ENCODE measurements around the gene SHISA7. TPM values are rescaled to one million over a fixed set of nuclear protein-coding genes. Genes with fewer than 3 reads are reported as not detected.
A peak's percentile ranks its signal among the peaks of the same experiment; 100 is the strongest.

SHISA7 gene
- total RNA-seq: not detected in 2 replicates

DNA sequence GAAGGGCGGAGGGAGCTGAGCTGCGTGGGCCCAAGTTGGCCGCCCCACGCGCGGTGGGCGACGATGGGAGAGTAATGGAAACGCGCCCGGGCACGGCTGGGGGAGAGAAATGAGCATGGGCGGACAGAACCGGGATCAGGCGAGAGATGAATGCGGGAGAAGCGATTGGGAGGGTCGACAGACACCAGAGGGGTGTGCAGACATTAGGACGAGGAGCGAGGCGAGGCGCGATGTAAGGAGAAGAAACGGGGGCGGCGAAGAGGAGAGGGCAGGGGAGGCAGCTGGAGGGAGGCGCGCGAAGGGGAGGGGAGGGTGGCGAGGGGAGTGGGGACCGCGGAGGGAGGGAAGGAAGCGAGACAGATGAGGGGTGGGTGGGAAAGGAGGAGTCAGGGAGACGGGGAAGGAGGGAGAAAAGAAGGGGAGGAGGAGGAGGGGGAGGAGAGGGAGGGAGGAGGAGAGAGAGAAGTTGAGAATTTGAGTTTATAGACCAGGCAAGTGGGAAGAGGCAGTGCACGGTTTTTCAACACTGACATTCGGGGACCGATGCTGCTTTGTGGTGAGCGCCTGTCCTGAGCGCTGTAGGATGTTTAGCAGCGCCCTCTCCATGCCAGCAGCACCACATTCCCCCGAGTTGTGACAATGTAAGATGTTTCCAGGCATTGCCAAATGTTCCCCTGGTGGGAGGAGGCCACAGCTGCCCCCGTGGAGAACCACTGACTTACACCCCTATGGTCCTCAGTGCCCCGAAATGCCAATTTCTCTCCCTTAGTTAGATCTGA lies at the start of gene SHISA7:
Gene SHISA7, minus strand, starts transcription at position 256 of the 779 bp plus-strand sequence. CDS start 437 bp downstream, outside the sequence.
- H3K27ac Mint-ChIP-seq: no peak within 1 kb of the TSS
- H3K9me3 Mint-ChIP-seq: no peaks in the 10 kb centered on the region
- H3K4me3 Mint-ChIP-seq (ENCODE audit: low read depth): no peak within 1 kb of the TSS
- no peaks in the 10 kb centered on the region for H3K36me3 Mint-ChIP-seq (ENCODE audit: low read depth)
- intact Hi-C loops (cut with micrococcal nuclease): no loop called here
- H3K4me1 Mint-ChIP-seq (ENCODE audit: low read depth): peaks cover 10% of the 10 kb centered on the region
- H3K27me3 Mint-ChIP-seq (ENCODE audit: low read depth): peaks cover 53% of the 10 kb centered on the region
- no peak for DNase-seq (ENCODE audit: low spot score)

DNA sequence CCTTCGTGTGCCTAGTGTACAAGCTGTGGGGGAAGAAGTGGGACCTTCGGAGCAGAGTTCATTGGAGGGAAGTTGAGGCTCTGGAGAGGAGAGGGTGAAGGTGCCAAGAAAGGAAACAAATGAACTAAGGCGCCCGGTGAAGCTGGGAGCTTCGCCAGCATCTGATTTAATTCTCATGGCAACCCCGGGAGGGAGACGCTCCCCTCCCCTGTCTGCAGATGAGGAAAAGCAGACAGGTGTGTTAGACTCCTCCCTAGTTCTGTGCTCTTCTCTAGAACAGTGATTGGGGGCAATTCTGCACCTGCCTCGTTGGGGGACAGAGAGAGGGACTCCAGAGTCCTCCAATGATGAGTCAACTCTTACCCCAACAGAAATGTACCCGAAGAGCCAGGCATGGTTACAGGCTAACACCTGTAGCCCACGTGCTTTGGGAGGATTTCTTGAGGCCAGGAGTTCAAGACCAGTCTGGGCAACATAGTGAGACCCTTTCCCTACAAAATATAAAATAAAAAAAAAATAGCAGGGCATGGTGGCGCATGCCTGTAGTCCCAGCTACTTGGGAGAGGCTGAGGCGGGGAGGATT lies 49.4 kb upstream of the SHISA7 start:
- Mint-ChIP-seq H3K4me3 (ENCODE audit: low read depth) (no peak overlapping the region), H3K27ac (no peak overlapping the region), H3K36me3 (ENCODE audit: low read depth) (no peaks in the 10 kb centered on the region), H3K4me1 (ENCODE audit: low read depth) (peaks cover 2% of the 10 kb centered on the region), H3K9me3 (no peaks in the 10 kb centered on the region), H3K27me3 (ENCODE audit: low read depth) (peaks cover 2% of the 10 kb centered on the region)
- no peak for DNase-seq (ENCODE audit: low spot score)
- intact Hi-C loops (cut with micrococcal nuclease): no loop called here

DNA sequence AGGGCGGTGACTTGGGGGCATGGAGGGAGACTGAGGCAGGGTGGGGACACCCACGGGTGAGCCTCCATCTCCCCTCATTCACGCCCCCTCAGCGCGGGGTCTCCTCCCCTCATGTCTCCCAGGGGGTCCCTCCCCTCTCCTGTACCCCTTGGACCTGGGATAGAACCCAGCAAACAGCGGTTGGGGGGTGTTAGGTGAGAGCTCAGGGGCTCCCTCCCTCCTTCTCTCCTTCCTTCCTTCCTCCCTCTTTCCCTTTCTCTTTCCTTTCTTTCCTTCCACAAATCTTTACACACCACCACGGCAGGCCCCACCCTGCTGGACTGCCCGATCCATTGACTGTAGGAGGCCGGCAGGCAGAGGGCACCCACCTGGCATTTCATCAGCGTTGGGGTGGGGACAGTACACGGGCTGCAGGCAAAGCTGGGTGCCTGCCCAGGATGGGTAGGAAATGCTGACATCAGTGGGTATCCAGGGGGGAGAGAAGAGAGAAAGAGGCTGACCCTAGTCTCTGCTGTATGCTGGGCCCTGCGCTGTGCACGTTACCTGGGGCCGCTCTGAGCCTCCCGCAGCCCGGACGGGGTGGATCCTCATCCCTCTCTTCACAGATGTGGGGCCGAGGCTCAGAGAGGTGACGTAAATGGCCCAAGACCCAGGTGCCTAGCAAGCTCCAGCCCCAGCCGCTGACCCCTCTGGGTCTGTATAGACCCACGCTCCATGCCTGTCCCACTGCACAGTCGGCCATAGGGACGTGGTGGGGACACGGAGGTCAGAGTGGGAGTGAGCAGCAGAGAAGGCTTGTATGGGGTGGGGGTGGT lies 48.7 kb upstream of the SHISA7 start:
- DNase-seq (ENCODE audit: low spot score): no peak
- H3K27ac Mint-ChIP-seq: no peak overlapping the region
- no peaks in the 10 kb centered on the region for H3K36me3 Mint-ChIP-seq (ENCODE audit: low read depth)
- no peak overlapping the region for H3K4me3 Mint-ChIP-seq (ENCODE audit: low read depth)
- intact Hi-C loops (cut with micrococcal nuclease): no loop called here
- peaks cover 2% of the 10 kb centered on the region for H3K27me3 Mint-ChIP-seq (ENCODE audit: low read depth)
- H3K4me1 Mint-ChIP-seq (ENCODE audit: low read depth): peaks cover 8% of the 10 kb centered on the region
- H3K9me3 Mint-ChIP-seq: no peaks in the 10 kb centered on the region

DNA sequence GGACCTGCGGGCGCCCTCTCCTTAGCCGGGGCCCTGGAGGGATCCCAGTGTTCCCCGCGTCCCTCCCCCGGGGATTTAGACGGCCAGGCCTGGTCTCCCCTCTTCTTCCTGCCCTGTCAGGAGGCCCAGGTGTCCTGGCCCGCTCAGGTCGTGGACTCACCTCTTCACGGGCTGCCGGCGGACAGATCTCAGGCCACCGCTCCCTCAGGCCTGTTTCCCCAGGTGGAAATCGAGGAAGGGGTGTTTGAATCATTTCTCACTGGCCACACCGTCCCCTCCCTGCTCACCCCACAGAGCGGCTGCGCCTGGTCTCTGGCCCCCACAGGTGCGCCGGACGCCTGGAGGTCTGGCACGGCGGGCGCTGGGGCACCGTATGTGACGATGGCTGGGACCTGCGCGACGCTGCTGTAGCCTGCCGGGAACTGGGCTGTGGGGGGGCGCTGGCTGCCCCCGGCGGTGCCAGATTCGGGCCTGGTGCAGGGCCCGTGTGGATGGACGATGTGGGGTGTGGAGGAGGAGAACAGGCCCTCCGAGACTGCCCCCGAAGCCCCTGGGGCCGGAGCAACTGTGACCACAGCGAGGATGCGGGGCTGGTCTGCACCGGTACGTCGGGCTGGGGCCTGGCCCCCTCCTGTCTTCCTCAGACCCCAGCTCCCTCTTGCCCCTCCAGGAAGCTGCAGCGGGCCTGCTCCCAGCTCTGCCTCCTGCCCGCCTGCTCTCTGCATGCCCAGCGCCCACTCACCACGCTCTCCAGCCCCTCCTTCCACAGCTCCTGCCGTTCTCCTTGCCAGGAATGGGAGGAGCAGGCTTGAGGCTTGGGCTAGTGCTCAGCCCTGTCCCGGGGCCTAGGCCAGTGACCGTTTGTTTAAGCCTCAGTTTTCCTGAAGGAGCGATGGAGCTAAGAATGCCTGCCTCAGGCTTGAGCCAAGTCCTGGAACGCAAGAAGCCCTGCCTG lies 47.7 kb upstream of the SHISA7 start:
- intact Hi-C loops (cut with micrococcal nuclease): no loop called here
- Mint-ChIP-seq H3K4me1 (ENCODE audit: low read depth) (peaks cover 12% of the 10 kb centered on the region), H3K27me3 (ENCODE audit: low read depth) (peaks cover 2% of the 10 kb centered on the region), H3K9me3 (no peaks in the 10 kb centered on the region), H3K4me3 (ENCODE audit: low read depth) (no peak overlapping the region), H3K27ac (no peak overlapping the region), H3K36me3 (ENCODE audit: low read depth) (no peaks in the 10 kb centered on the region)
- DNase-seq (ENCODE audit: low spot score): no peak

DNA sequence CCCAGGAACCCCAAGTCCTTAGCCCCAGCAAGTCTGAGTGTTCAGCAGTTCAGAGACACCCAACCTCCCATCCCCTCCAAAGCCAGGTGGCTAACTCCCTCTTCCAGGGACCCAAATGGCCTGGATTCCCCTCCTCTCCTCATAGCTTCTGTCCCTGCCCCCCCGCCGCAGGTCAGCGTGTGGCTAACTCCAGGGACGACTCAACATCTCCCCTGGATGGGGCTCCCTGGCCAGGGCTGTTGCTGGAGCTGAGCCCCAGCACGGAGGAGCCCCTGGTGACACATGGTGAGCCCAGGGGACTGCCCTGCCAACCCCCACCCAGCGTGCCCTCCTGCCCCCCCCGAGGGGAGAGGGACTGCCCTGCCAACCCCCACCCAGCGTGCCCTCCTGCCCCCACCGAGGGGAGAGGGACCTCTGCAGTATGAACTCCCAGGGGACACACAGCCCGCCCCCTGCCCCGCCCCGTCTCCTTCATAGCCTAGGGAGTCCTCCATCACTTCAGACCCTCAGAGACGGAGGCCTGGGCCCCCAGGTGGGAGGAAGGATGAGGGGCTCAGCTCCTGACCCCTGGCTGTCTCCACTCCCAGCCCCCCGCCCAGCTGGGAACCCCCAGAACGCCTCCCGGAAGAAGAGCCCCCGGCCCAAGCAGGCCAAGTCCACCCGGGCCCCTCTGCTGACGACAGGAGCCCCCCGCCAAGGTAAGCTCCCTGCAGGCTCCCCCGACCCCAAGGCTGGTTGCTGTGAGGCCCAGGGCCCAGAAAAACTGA lies 46.8 kb upstream of the SHISA7 start:
- no peaks in the 10 kb centered on the region for H3K36me3 Mint-ChIP-seq (ENCODE audit: low read depth)
- H3K27me3 Mint-ChIP-seq (ENCODE audit: low read depth): peaks cover 2% of the 10 kb centered on the region
- DNase-seq (ENCODE audit: low spot score): no peak
- peaks cover 12% of the 10 kb centered on the region for H3K4me1 Mint-ChIP-seq (ENCODE audit: low read depth)
- H3K4me3 Mint-ChIP-seq (ENCODE audit: low read depth): no peak overlapping the region
- no peaks in the 10 kb centered on the region for H3K9me3 Mint-ChIP-seq
- no peak overlapping the region for H3K27ac Mint-ChIP-seq
- intact Hi-C loops (cut with micrococcal nuclease): no loop called here

DNA sequence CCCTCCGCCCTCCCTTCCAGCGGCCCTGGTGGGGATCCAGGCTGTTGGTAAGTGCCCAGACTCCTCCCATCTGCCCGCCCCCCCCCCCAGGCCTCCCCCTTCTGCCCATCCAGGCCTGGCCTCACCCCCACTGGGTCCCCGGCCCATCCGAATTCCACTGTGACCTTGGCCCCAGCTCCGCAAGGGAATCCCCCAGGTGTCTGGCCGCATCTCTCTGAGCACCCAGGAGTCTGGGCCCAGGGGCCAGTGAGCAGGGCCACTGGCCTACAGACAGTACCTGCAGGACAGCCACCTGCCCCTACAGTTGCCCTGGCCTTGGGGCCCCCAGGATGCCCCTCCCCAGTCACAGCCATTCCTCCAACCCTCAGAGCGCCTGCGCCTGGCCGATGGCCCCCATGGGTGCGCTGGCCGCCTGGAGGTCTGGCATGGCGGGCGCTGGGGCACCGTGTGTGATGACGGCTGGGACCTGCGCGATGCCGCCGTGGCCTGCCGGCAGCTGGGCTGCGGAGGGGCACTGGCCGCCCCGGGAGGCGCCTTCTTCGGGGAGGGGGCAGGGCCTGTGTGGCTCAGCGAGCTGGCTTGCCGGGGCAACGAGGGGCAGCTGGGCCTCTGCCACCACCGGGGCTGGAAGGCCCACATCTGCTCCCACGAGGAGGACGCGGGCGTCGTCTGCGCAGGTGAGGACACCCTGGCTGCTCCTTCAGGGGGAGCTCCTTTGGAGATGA lies 46.0 kb upstream of the SHISA7 start:
- intact Hi-C loops (cut with micrococcal nuclease): no loop called here
- H3K27me3 Mint-ChIP-seq (ENCODE audit: low read depth): peaks cover 2% of the 10 kb centered on the region
- peaks cover 12% of the 10 kb centered on the region for H3K4me1 Mint-ChIP-seq (ENCODE audit: low read depth)
- H3K4me3 Mint-ChIP-seq (ENCODE audit: low read depth): no peak overlapping the region
- no peaks in the 10 kb centered on the region for H3K9me3 Mint-ChIP-seq
- H3K27ac Mint-ChIP-seq: no peak overlapping the region
- no peak for DNase-seq (ENCODE audit: low spot score)
- H3K36me3 Mint-ChIP-seq (ENCODE audit: low read depth): no peaks in the 10 kb centered on the region

DNA sequence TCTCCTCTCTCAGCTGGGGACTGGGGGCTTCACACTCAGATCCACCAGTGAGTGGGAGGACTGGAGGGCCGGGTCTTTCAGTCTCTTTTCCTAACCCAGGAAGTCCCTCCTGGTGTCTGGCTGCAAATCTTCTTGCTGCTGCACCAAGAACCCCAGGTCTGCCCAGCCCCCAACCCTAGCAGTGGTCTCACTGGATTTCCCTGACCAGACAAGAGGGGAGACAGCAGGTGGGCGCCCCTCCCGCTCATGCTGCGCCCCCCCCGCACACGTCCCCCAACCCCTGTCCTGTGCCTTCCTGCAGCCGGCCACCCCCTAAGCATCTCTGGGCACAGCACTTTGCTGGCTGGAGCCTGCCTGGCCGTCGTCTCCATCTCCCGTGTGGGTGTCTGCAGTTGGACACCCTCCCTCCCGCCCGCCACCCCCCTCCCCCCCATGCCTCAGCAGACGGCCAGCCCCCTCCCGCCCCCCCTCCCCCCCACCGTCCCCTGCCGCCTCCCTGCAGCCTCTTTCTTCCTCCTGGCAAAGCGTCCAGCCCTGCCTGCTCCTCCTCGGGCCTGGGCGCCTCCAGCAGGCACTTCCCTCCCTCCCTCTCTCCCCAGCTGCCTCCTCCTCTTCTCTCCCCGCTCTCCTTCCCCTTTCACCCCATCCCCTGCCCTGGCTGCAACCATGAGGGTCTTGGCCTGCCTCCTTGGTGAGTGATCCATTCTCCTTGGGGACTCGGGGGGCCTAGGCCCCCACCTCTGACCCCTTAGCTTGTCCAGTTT lies 45.0 kb upstream of the SHISA7 start, which contains the start of gene SSC5D:
Gene SSC5D, plus strand, starts transcription at position 513 of the 764 bp plus-strand sequence. Its CDS starts 154 bp downstream, at position 667.
- no peaks in the 10 kb centered on the region for H3K9me3 Mint-ChIP-seq
- no peaks in the 10 kb centered on the region for H3K36me3 Mint-ChIP-seq (ENCODE audit: low read depth)
- intact Hi-C loops (cut with micrococcal nuclease): no loop called here
- H3K4me1 Mint-ChIP-seq (ENCODE audit: low read depth): peaks cover 12% of the 10 kb centered on the region
- peaks cover 2% of the 10 kb centered on the region for H3K27me3 Mint-ChIP-seq (ENCODE audit: low read depth)
- no peak for DNase-seq (ENCODE audit: low spot score)
- peak within 1 kb of the TSS; percentile 69 for H3K27ac Mint-ChIP-seq
- peak within 1 kb of the TSS; percentile 38 for H3K4me3 Mint-ChIP-seq (ENCODE audit: low read depth)

DNA sequence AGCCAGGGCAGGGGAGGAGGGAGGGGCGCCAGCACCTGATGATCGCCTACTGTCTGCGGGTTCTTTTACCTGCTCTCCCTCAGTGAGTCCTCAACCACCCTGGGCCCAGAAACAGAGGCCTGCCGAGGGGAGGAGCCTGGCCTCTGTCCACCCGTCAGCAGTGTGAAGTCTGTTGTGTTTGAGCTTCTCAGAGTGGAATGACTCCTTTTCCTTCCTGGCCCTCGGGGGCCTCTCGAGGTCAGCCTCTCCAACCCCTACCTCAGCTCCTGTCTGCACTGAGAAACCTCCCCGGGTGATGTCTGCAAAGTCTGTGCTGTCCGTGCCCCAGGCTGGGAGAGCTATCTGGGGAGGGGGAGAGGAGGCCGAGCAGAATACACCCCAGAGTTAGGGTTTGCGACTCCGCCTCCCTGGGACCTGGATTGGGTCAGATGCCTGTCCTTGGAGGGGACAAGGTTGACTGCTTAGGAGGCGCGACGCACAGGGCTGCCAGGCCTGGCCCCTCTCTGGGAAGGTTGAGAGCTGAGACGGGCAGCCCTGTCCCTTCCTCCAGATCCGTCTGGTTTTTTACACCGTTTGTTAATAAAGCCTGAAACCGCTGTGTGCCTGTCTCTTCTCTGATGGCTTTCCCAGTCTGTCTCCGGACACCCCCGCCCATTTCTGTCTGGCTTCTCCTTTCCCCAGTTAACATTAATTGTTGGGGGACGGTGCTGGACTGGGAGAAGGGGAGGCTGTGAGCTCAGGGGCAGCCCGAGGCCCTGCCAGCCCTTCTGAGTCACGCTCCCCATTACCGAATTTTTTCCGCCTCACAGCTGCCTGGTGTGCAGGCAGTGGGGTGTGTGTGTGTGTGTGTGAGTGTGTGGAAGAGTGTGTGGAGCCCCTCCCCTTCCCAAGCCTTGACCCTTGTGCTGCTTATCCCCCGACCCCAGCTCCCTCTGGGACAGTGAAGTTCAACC lies 44.1 kb upstream of the SHISA7 start:
- DNase-seq (ENCODE audit: low spot score): no peak

DNA sequence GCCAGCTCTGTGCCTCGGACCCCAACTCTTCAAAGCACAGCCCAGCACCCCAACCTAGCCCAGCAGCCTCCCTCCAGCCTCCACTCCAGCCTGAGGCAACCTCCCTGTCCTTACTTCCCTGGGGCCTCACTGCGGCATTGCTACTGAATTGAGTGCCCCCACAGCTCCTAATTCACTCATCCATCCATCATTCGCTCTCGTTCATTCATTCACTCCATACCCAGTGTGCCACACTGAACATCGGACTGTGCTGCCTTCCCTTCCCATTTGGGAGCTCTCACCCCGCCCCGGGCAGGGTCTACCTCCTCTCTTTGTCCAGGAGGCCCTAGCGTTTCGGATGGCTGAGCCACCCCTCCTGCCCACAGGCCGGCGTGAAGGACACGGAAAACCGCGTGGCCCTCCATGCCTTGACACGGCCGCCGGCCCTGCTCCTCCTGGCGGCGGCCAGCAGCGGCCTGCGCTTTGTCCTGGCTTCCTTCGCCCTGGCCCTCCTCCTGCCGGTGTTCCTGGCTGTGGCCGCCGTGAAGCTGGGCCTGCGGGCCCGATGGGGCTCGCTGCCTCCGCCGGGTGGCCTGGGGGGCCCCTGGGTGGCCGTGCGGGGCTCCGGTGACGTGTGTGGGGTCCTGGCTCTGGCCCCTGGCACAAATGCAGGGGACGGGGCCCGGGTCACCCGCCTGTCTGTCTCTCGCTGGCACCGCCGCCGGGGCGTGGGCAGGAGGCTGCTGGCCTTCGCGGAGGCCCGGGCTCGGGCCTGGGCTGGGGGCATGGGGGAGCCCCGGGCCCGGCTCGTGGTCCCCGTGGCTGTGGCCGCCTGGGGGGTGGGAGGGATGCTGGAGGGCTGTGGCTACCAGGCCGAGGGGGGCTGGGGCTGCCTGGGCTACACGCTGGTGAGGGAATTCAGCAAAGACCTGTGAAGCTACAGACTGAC lies 43.2 kb upstream of the SHISA7 start:
- no peaks in the 10 kb centered on the region for H3K36me3 Mint-ChIP-seq (ENCODE audit: low read depth)
- intact Hi-C loops (cut with micrococcal nuclease): no loop called here
- H3K27me3 Mint-ChIP-seq (ENCODE audit: low read depth): no peaks in the 10 kb centered on the region
- peak overlapping the region; percentile 68 for H3K27ac Mint-ChIP-seq
- DNase-seq (ENCODE audit: low spot score): no peak
- H3K4me1 Mint-ChIP-seq (ENCODE audit: low read depth): peaks cover 12% of the 10 kb centered on the region
- no peaks in the 10 kb centered on the region for H3K9me3 Mint-ChIP-seq
- H3K4me3 Mint-ChIP-seq (ENCODE audit: low read depth): peak overlapping the region; percentile 80

More for the DNA sequence above, 44.1 kb upstream of the SHISA7 start:
- Mint-ChIP-seq H3K4me1 (ENCODE audit: low read depth) (peaks cover 12% of the 10 kb centered on the region), H3K36me3 (ENCODE audit: low read depth) (no peaks in the 10 kb centered on the region), H3K27me3 (ENCODE audit: low read depth) (peaks cover 2% of the 10 kb centered on the region), H3K4me3 (ENCODE audit: low read depth) (peak overlapping the region; percentile 38), H3K27ac (peak overlapping the region; percentile 69), H3K9me3 (no peaks in the 10 kb centered on the region)
- intact Hi-C loops (cut with micrococcal nuclease): no loop called here
